Measurements from ENCODE around the gene CDH12. TPM values are rescaled to one million over a fixed set of nuclear protein-coding genes. Genes with fewer than 3 reads are reported as not detected.
"Not testable (repeated sequence)": the region's sequence is repeated elsewhere in the genome, so short reads cannot be mapped to it uniquely, and the experiment has no call there.

Gene CDH12
- total RNA-seq, 1 donor from 2014 or later: not detected

DNA sequence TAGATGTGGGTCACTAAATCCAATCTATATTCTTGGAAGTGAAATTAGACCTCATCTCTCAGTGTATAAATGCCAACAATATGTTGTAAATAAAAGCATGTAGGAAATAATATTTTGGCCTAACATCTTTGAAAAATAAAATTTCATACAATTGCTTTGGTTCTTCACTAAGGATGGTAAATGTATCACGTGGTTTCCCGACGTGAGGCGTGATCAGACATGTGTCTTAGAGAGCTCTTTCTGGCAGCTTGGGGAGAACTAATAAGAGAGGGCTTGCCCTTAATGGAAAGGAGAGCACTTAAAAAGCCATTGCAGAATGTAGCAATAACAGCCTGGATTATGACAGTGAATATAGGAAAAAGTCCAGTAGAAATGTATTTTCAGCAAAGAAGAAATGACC is 602.6 kb downstream of the CDH12 start:
- DNase-seq (ENCODE audit: low spot score) (no peak), ATAC-seq (no peak)
- intact Hi-C loops (cut with DNase I): no loop called here

DNA sequence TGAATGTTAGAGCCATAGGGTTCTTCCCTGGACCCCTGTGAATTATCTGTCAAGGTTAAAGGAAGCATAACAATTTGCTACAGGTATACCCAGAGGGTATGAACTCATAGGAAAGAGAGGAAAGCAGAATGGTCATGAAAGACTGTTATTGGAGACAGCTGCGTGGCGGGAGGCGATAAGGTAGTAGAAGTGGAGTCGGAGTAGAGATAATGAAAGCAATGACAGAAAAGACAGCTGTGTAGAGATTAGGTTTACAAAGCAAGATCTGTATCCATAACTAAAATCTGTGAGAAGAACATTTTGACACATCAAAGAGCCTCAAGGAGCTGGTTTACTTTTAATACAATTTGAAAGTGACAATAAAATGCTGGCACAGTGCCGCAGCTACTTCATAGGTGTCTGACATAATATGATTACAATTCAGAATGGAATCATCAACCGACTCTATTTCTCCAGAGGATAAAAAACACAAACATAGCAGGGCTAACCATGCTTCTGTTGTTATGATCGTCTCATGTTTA is 603.9 kb downstream of the CDH12 start:
- DNase-seq (ENCODE audit: low spot score) (no peak), ATAC-seq (no peak)
- intact Hi-C loops (cut with DNase I): no loop called here

DNA sequence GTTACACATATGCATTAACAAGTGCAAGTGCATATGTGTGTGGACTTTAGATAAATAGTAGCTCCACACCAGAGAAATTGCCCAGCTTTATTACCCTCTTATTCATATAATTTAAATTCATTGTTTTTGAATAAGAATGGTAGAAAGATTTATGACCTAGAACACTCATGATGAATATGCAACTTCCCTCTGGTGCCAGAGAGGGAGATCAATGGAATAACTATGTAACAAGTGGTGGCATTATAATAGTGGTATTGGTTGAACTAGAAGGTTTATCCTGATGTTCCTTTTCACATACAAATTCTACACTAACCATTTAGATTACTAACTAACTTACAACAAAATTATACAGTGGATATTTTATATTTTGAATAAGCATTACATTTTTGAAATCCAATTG is 607.4 kb downstream of the CDH12 start:
- DNase-seq (ENCODE audit: low spot score): no peak
- intact Hi-C loops (cut with DNase I): no loop called here
- ATAC-seq: no peak

DNA sequence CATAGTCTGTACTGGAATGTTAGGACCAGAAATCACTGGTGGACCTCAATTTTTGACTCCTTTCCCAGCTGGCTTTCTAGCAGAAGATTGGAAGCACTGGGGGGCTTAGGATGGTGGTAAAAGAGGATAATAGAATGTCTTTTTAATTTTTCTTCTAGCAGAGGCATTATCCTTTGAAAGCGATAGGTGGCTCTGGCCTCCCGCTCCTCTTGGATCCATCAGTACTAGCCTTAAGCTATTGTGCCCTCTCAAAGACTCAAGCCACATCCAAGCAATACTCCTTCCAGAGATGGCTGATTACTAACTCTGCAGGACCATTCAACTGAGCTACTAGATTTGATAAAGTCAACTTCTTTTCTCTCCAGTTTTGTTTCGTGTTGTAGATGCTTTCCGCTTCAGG is 610.6 kb downstream of the CDH12 start:
- ATAC-seq (no peak), DNase-seq (ENCODE audit: low spot score) (no peak)
- intact Hi-C loops (cut with DNase I): no loop called here

DNA sequence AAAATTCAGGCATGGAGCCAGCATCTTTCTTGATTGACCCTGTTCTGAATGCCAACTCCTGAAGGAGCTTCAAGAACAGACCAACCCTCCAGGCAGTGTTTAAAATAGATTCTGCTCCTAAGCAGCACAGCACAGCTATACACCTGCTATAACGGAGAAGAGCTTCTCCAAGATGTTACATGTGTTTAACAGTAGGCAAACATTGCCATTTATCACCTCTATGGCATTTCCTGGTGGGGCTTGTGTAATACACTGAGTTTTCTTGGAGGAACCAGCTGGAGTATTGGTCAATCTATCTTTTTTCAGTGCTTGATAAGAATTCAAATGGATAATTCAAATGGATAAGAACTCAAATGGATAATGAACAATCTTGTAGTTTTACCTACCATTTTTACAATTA is 615.1 kb downstream of the CDH12 start:
- DNase-seq (ENCODE audit: low spot score) (no peak), ATAC-seq (no peak)
- intact Hi-C loops (cut with DNase I): no loop called here

DNA sequence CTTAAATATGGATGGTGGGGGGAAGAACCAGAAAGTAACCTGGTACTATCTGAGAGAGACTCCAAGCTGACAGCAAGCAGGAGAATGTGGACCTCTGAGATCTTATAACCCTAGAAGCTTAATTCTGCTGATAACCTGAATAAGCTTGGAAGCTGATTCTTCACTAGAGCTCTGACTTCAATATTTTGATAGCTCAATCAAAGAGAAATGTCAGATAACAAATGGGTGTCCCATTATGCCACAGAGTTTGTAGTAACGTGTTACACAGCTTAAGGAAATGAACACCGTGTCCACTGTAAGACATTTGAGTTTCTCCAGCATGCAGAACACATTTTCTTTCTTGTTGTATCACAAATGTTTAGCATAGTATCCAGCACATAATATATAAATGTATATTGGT is 626.7 kb downstream of the CDH12 start:
- ATAC-seq (no peak), DNase-seq (ENCODE audit: low spot score) (no peak)
- intact Hi-C loops (cut with DNase I): no loop called here

DNA sequence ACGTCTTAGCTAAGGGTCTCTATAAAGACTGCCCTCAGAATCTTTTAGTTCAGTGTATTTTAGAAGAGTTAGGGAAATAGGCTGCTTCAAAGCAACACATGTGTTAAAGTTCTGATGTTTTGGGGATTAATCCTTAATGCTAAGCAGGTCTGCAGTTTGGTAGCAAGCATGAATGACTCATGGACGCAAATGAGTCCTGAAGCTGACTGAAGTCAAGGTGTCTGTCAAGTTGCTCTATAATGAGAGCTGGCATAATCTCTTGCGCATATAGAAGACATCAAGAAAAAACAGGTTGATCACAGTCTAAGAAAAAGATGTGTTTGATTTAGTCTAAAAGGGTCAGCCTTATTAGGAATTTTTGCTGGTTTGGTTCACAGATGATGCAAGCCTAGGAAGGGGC is 630.1 kb downstream of the CDH12 start:
- DNase-seq (ENCODE audit: low spot score) (no peak), ATAC-seq (no peak)
- intact Hi-C loops (cut with DNase I): no loop called here

DNA sequence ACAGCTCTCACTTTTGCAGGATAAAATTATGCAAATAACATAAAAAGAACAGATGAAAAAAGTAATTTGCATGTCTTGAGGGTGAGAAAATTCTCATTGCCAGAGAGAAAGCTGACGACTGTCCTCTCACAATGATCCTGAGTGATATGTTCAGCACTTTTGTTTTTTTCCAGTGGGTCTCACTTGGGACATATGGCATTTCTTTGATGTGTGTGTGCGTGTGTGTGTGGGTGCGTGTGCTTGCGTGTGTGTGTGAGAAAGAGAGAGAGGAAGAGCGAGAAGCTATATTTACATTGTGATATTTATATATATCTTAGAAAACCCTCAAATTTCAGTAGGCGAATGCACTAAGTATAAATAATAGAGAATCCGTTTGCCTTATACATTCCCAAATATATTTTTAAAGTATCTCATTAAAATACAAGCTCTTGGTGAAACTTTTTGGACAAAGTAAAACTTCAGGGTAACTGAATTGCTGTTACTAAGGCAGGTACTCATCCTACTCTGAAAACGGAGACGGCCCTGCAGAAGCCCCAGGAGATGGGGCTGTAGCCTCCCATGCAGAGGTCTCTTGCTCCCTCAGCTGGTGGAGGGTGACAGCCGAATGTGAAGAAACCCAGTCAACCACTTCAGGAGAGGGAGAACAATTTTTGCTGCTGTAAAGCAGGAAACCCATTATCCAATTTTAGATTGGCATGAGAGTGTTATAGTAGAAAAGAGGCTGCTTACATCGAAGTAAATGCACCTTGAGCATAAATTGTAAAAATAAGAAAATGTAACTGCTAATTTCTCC is 639.2 kb downstream of the CDH12 start:
- peak; percentile 48 for ATAC-seq
- intact Hi-C loops (cut with DNase I); DNase-seq (ENCODE audit: low spot score): not testable (repeated sequence)

DNA sequence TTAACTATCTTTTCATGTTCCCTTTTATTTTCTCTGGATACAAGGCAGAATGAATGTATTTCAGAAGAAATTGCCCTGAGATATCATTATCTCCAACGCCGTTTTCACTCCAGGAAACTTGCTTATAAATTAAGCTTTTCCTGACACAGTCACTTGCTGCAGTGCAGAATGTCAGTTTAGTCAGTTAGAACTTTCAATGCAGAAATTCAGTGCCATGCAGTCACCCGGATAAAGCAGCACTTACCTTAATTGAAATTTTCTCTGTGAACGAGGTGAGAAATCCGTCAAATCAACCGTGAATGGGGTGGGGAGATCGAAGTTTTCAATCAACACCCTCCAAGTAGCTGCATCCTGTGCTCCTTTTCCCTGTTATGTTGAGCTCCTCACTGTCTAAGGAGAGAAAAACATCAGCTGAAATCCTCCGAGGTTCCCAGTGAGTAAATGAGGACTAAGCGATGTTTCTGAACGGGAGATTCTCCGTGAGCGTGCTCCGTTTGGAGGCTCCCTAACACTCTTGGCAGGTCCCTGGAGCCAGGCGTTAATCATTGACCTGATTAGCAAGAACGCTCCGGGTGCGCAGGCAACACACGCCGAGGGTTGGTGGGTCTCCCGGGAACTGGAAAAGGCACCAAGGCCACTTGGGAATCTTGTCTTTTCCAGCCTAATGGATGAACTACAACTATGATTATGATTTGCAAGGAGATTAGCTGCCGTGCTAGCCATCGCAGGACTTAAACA is 640.7 kb downstream of the CDH12 start:
- ATAC-seq; intact Hi-C loops (cut with DNase I); DNase-seq (ENCODE audit: low spot score): not testable (repeated sequence)

DNA sequence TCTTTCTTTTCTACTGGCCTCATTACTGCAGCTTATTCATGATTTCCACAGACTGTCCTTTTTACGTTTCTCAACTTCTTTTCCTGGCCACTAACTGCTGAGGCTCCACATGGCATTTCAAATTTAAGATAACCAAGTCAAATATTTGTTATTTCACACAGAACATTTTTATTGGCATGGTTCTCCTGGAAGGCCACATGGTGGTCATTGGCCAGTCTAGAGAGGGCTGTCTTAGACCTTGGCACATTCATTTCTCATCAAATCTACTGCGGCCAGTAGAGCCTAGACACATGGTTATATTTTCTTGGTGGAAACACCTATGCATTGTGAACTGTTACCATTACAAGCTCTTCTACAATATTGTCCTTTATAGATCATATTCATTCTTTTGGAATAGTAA is 644.7 kb downstream of the CDH12 start:
- intact Hi-C loops (cut with DNase I); DNase-seq (ENCODE audit: low spot score); ATAC-seq: not testable (repeated sequence)

DNA sequence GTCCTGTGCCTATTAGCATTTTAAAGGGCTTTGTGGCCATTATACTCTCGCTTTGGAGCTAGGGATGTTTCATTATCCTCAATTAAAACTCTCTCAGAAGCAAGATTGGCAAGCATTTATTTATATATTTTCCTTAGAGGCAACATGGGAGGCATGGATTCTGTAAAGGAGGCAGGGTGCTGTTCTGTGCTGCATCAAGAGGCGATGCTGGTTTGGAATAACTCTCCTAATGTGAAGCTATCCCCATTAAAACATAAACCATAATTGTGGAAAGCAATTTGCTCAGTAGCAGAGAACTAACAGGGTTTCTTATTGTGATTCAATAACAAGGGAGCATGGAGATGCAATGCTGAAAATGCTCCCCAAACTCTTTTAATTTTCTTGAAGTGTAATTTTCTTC is 664.5 kb downstream of the CDH12 start:
- intact Hi-C loops (cut with DNase I); ATAC-seq; DNase-seq (ENCODE audit: low spot score): not testable (repeated sequence)

DNA sequence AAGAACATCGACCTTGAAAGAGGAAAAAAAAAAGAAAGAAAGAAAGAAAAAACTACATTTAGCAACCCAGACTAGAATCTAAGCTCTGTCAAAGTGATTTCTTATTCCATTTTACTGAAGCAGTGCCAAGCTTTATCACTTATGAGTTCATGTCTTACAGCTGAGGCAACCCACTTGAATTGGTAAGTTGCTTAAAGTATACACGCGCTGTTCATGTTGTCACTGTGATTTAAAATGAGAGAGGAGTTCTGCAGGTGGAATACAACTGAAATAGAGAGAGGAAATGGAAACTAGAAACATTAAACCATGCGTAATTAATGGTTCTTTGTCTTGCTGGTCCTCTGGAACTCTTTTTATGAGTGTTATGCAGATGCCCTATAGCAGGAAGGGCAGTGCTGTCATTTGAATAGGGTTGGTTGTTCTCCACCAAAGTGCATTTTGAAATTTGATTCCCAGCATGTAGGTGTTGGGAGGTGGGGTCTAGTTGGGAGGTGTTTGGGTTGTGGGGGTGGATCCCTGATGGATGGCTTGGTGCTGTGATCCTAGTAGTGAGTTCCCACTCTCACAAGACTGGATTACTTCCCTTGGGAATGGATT is 665.4 kb downstream of the CDH12 start:
- ATAC-seq; intact Hi-C loops (cut with DNase I); DNase-seq (ENCODE audit: low spot score): not testable (repeated sequence)

DNA sequence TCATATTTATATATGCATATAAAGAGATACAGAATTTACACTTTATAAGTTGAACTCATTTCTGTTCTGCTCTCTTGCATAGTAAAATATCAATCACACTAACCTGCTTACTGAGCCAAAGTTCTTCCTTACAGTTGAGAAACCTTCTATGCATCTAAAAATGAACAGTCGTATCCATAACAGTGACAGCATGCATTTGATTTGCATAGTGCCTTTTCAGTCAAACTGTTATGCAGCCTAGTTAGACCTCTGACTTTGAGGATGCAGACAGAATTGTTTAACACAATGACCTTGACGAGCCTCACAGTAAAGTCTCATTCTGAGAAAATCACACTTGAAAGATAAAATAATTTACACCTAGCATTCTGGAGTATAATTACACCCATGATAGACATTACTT is 683.9 kb downstream of the CDH12 start:
- ATAC-seq; intact Hi-C loops (cut with DNase I); DNase-seq (ENCODE audit: low spot score): not testable (repeated sequence)

DNA sequence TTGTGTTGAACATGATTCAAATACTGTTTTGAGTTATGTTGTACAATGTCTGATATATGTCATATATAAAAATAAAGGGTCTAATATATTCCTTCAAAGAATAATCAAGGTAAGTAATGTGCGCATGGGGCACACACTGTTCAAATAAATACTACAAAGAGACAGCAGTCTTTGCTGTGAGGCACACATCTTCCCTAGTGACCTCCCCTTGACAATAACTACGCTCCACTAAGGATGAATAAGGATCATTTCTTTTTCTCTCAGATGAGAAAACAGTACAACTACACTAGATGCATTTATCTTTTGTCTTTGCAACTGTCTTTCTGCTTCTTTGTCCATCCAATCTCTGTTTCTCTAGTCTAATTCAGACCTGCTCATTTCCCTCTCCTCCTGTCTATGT is 684.4 kb downstream of the CDH12 start:
- DNase-seq (ENCODE audit: low spot score); ATAC-seq; intact Hi-C loops (cut with DNase I): not testable (repeated sequence)

DNA sequence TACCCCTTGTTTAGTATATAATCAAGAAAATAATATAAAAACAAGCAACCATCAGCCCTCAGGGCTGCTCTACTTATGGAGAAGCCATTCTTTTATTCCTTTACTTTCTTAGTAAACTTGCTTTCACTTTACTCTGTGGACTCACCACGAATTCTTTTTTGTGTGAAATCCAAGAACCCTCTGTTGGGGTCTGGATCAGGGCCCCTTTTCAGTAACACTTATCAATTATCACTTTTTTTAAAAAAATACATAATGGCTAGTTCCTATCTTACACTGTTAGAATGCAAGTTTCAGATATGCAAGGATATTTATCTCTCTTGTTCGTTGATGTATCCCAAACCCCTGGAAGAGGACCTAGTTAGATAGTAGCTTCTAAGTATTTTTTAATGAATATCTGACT is 687.2 kb downstream of the CDH12 start:
- intact Hi-C loops (cut with DNase I); DNase-seq (ENCODE audit: low spot score); ATAC-seq: not testable (repeated sequence)

DNA sequence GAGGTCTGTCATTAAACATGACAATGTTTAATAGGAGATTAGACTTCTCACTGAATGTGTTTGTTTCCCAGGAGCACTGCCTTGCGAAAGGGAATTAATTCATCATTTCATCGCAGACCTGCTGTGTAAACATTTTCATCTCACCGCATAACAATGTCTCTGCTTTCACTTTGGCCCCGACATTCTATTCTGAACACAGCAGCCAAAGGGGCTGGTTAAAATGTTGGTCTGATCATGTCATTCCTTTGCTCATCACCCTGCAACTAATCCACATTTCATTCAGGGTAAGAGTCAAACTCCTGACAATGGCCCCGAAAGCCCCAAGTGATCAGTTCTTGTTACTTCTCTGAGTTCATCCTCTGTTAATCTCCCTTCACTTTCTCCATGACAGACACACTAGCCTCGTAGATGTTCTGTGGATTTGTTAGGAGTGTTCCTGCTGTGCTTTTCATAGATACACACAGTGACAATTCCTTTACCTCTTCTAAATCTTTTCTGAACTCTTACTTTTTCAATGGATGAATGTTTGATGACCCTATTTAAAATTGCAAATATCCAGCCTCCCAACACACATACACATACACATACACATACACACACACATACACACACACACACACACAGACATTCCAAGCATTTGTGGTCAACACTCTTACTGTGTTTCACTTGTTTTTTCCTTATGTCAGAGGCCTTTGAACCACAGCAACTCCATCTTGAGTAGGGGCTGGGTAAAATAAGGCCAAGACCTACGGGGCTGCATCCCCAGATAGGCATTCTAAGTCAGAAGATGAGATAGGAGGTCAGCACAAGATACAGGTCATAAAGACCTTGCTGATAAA is 688.0 kb downstream of the CDH12 start:
- intact Hi-C loops (cut with DNase I); DNase-seq (ENCODE audit: low spot score); ATAC-seq: not testable (repeated sequence)

DNA sequence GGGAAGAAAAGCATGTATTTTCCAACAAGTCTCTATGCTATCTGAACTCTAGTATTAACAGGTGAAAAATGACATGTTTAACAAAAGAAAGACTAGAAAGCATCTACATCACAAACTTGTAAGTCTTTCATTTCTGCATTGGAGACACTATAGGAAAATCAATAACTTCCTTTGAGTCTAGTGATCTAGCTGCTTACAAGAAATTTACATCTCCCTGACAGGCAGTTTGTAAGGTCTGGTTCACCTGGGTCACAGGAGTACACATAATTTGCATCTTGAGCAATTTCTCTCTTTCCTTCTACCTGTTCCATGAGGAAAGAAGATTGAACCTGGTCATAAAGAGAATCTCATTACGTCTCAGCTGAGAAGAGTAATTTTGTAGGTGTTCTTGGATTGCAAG is 696.2 kb downstream of the CDH12 start:
- DNase-seq (ENCODE audit: low spot score); intact Hi-C loops (cut with DNase I); ATAC-seq: not testable (repeated sequence)

DNA sequence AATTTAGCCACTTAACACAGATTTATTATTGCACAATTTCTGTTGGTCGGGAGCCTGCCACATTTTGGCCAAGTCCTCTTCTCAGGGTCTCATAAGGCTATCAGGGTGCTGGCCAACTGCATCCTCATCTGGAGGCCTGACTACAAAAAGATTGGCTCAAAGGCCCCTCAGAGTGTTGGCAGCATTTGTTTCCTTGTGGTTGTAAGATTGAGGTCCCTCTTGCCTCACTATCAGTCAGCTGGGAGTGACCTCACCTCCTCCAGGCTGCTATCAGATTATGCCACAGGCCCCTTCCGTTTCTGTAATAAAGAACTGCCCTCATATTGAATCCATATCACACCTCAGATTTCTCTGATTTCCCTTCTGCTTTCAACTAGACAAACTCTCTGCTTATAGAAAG is 698.4 kb downstream of the CDH12 start:
- ATAC-seq; intact Hi-C loops (cut with DNase I); DNase-seq (ENCODE audit: low spot score): not testable (repeated sequence)

DNA sequence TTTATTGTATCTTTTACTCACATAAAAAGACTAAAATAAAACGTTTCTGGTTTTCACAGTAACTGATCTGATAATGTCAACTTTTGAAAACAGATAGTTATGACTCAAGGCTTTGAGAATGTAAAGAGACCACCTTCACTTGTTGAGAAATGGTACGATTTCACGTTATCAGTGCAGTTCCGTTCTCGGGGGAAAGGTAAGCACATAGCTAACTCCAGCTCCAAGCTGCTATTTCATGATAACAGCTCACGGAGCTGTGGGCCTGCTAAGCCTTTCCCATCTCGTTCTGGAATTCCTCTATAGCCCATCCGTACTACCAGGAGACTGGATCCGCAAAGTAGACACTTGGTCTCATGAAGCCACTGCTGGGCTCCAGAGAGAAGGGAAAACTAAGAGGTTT is 701.3 kb downstream of the CDH12 start:
- intact Hi-C loops (cut with DNase I): not testable (repeated sequence)

More for the DNA sequence above, 701.3 kb downstream of the CDH12 start:
- ATAC-seq; DNase-seq (ENCODE audit: low spot score): not testable (repeated sequence)
